K562 (cell line): ENCODE data around the gene MAGOHB. TPM values are rescaled to one million over a fixed set of nuclear protein-coding genes. Genes with fewer than 3 reads are reported as not detected.

ENCODE experiments used
- AFF4 ChIP-seq: sonication (generic); formaldehyde crosslinking; IDR thresholded peaks from 2 replicates; pipeline ENCODE4 v1.8.0; 2023; ENCODE audit warnings: mild to moderate bottlenecking, missing genetic modification reagents
- C11orf30 ChIP-seq: fragments of 450-650 bp; IDR thresholded peaks from 2 replicates; pipeline ENCODE4 v1.6.1; 2016; ENCODE audit warnings: low read depth, mild to moderate bottlenecking
- CCNT2 ChIP-seq: IDR thresholded peaks from 2 replicates; pipeline ENCODE4 v1.6.1; 2011; ENCODE audit warnings: borderline replicate concordance, low read depth, mild to moderate bottlenecking, moderate library complexity, mixed read lengths, low read length; ENCODE audit not compliant: insufficient read length; ENCODE audit errors: extremely low read depth
- CREB3 ChIP-seq: fragments of 450-650 bp; conservative IDR thresholded peaks from 2 replicates; pipeline ENCODE4 v1.6.1; 2016; ENCODE audit warnings: missing genetic modification characterization, low read depth, mild to moderate bottlenecking, missing compliant biosample characterization, moderate library complexity
- ELF2 ChIP-seq: fragments of 250-450 bp; sonication (Bioruptor Pico); IDR thresholded peaks from 2 replicates; pipeline ENCODE4 v1.5.0; 2021; ENCODE audit warnings: mild to moderate bottlenecking
- FOS ChIP-seq: IDR thresholded peaks from 3 replicates; pipeline ENCODE4 v1.6.1; 2011; ENCODE audit not compliant: insufficient read length; ENCODE audit errors: extremely low read depth
- FOSL1 ChIP-seq: fragments of 200-800 bp; sonication (Bioruptor generic); conservative IDR thresholded peaks from 2 replicates; pipeline ENCODE4 v1.6.1; 2016; ENCODE audit warnings: missing genetic modification characterization, missing compliant biosample characterization
- FOXP4 ChIP-seq: sonication (generic); formaldehyde crosslinking; IDR thresholded peaks from 2 replicates; pipeline ENCODE4 v1.8.0; 2022; ENCODE audit warnings: mild to moderate bottlenecking, missing genetic modification reagents, borderline replicate concordance
- KDM5B ChIP-seq: fragments of 200-600 bp; sonication (generic); IDR thresholded peaks from 2 replicates; pipeline ENCODE4 v1.6.1; 2012; ENCODE audit warnings: low read depth, mild to moderate bottlenecking, moderate library complexity, low read length, control low read depth, inconsistent platforms; ENCODE audit not compliant: insufficient replicate concordance
- MXI1 ChIP-seq: IDR thresholded peaks from 2 replicates; pipeline ENCODE4 v1.6.1; 2011; ENCODE audit warnings: low read depth, mild to moderate bottlenecking, improper control_type of control experiment, low read length
- NCOA2 ChIP-seq, 2 experiments: fragments of 450-650 bp; IDR thresholded peaks; 2 replicates each; pipeline ENCODE4 v1.6.1; 2018; ENCODE audit warnings: mild to moderate bottlenecking in 2 of 2, moderate library complexity in 1 of 2; ENCODE audit not compliant: partially characterized antibody in 2 of 2
- PRDM10 ChIP-seq: fragments of 450-650 bp; IDR thresholded peaks from 2 replicates; pipeline ENCODE4 v1.6.1; 2018; ENCODE audit not compliant: partially characterized antibody
- SRSF9 ChIP-seq: fragments of 200-400 bp; formaldehyde crosslinking; IDR thresholded peaks from 2 replicates; pipeline ENCODE4 v1.6.1; 2017; ENCODE audit warnings: low read depth, low read length, borderline replicate concordance
- SUPT5H ChIP-seq: fragments of 450-650 bp; IDR thresholded peaks from 2 replicates; pipeline ENCODE4 v1.6.1; 2016
- TAF1 ChIP-seq: IDR thresholded peaks from 2 replicates; pipeline ENCODE4 v1.6.1; 2011; ENCODE audit warnings: mild to moderate bottlenecking, low read length, moderate library complexity; ENCODE audit not compliant: insufficient read depth, control insufficient read depth, severe bottlenecking; ENCODE audit errors: extremely low read depth
- ZNF197 ChIP-seq: fragments of 200-800 bp; sonication (Bioruptor generic); IDR thresholded peaks from 2 replicates; pipeline ENCODE4 v1.6.1; 2016; ENCODE audit warnings: low read depth, missing genetic modification characterization, missing compliant biosample characterization
- polyA plus RNA-seq, 8 experiments: library from polyadenylated mRNA; depleted of rRNA in 4 of 8; stranded (reverse) in 5 of 8; unstranded in 3 of 8; fragments of >200 nt; fragmentation: Nextera tagmentation in 2 of 8; fragmentation: Illumina TruSeq in 1 of 8; extraction: Ambion mirVana in 2 of 8; extraction: Trizol in 1 of 8; gene quantifications; 2 replicates each; pipeline versions ENCODE4 v1.2.1 to v1.2.3, GENCODE V29; 2011 to 2014; ENCODE audit warnings: inconsistent platforms in 1 of 8, missing spikeins in 1 of 8
- total RNA-seq, 7 experiments: library from RNA; depleted of rRNA in 6 of 7; stranded (reverse); fragments of >200 nt in 6 of 7; fragmentation: Illumina TruSeq in 2 of 7; extraction: Trizol in 2 of 7; gene quantifications; 2 replicates each; pipeline versions ENCODE4 v1.2.1 to v1.2.3, GENCODE V29; 2011 to 2021; ENCODE audit warnings: low replicate concordance in 1 of 7

Gene MAGOHB
- total and polyA plus RNA-seq, 9 of the 15 experiments (the other 6 are each of a cell fraction or from before 2014, with no cell fraction given), result 34.5 to 177 (median 85.4) TPM

GRCh38 chr12:10613349-10614055 is at the start of gene MAGOHB (continued):
- TF ChIP-seq ELF2 (CRISPR knock-in tag), result peak; percentile 79; the same call in 1 of the 2 replicates
- peak; percentile 81 for TF ChIP-seq TAF1
- no peak for TF ChIP-seq CCNT2
- no peak for TF ChIP-seq SRSF9
- peak; percentile 80 for TF ChIP-seq SUPT5H
- TF ChIP-seq AFF4 (CRISPR knock-in tag), result peak; percentile 91
- TF ChIP-seq KDM5B, result peak; percentile 75
- peak; percentile 94 for TF ChIP-seq C11orf30
- TF ChIP-seq FOS, result no peak
- TF ChIP-seq ZNF197 (CRISPR knock-in tag), result no peak
- no peak for TF ChIP-seq PRDM10
- no peak for TF ChIP-seq CREB3
- TF ChIP-seq FOXP4 (CRISPR knock-in tag), result no peak
- peak in 1 of 2 experiments; percentile 37 for TF ChIP-seq NCOA2 (IDR thresholded peaks at IDR 0.05; ENCODE audit: partially characterized antibody in 2 of 2)
- peak; percentile 57 for TF ChIP-seq FOSL1
- TF ChIP-seq MXI1, result no peak
